NCI-H446 treated with DMSO at 0.1 percent for 48 hours (cell line): ENCODE results near the gene ACAA2.
"Not testable (repeated sequence)": the region's sequence is repeated elsewhere in the genome, so short reads cannot be mapped to it uniquely, and the experiment has no call there.

Experiments used
- DNase-seq: peaks from one replicate; lab custom pipeline; 2025; lab: John Stamatoyannopoulos, UW

Gene ACAA2

DNA sequence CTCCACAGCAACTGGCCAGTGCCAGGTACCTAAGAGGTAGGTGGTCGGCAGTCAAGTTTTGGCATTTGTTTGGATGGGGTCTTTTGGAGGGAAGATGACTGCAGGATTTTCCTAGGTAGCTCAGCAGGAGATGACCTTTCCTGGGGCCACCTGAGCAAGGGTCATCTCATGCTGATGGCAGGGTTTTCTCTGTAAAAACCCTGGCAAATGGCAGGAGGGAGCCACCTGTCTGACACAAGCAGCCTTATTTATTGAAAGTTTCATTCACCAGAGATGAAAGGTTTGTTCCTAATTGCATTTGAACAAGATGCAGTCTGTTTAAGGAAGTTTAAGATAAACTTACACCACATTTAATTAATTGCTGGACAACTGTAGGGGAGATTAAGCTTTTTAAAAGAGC, 31.6 kb upstream of the ACAA2 start:
- DNase-seq = no peak

DNA sequence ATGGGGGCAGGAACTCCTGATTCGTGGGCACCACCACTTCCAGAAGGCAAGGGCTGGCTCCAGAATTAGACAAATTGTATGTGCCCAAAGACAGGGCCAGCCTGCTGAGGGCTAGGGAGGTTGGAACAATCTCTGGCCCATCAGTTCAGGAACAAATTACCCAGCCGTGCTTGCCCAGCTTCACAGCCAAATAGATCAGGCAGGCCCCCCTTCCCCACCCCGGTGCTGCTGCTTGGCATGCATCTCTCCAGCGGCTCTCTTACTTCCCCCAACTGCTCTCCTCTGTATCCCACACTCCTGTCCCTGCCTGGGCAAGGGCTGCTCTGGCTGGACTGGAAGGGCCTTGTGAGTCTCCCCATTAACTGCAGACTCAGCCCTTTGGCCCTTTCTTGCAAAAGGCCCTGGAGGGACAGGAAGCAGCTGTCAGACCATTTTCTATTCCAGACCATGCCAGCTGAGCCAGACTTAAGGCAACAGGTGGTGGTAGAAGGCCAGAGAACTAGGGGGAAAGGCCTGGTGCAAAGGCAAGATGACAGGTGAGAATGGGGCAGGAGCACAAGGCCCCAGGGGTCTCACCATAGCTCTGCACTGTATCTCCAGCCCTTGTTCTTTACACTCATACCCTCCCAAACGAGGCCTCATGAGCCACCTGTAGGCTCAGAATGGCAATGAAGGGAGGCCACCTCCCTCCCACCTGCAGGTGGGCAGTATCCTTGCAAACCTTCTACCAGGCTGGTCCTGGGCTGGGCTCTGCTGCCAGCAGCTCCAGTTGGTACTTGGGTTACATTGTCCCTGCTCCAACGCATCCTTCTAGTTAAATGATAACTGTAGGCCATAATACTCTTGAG, 30.7 kb upstream of the ACAA2 start:
- no peak for DNase-seq

DNA sequence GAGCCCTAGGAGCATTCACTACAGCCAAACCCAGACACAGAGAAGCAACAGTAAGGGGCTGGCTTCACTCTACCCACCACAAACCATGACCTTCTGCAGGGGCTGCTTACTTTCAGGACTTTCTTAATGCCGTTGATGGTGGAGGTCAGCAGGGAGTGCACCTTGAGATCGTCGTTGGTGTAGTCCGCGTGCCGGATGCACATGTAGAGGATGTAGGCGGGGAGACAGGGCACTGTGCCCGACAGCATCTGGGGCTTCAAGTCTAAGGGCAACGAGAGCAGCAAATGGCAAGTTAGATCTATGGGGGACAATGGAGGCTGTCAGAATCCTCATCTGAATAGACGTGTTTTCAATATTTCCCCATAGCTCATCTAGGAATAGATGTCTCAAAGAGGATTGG, 29.8 kb upstream of the ACAA2 start:
- no peak for DNase-seq

DNA sequence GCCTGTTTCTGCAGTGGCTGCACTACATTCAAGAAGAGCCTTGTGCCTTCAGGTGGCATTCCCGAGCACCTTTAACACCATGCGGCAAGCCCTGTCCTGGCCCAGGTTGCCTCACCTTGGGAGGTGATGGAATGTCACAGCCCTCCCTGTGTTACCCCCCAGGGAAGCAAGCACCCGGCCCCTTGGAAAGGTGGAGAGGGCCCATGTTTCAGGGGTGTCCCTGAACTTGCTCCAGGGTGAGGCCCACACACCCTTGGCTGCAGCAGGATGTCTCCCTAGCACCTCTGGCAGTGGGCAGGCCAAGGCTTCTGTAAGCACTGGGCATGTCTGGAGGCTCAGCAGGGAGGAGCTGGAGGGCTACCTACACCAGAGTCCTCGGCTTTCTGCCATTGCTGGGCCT, 29.3 kb upstream of the ACAA2 start:
- DNase-seq = no peak

DNA sequence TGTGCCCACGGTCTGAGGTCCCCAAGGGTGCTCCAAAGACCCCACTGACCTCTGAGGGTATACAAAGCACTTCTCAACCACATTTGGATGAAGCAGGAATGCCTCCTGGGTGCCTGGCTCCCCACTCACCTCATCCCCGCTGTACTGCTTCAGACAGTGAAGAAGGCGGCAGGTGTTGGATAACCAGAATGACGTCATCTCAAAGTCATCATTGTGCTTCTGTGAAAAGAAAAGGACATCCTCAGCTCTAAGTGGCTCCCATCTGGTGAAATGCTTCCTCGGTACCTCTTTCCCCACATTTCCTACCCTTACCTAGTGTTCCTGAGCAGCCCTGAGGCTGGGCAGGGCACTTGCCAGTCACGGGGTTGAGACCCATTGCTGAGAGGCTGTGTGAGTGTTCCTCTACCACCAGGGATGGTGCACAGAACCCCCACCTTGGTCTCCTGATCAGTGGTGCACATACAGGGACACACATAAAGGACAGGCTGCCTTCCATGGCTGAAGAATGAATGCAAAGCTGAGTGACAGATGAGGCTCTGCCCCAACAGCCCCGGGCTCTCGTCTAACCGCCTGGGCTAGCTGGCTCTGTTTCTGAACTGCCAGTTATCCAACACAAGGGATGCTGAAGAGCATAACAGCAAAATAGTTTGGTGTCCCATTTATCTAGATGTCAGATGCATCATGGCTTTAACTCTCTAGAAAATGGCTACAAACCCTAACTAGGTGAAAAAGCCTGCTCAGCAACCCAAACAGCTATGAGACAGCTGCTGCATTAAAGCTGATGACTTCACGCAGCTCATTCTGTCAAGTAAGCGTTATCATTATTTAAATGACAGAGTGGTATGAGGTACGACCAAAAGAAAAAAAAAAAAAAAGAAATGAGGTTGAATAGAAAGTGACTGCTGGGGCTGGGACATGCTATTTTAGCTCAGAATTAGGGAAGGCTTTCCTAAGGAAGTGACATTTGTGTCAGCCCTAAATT, 28.2 kb upstream of the ACAA2 start:
- no peak for DNase-seq

DNA sequence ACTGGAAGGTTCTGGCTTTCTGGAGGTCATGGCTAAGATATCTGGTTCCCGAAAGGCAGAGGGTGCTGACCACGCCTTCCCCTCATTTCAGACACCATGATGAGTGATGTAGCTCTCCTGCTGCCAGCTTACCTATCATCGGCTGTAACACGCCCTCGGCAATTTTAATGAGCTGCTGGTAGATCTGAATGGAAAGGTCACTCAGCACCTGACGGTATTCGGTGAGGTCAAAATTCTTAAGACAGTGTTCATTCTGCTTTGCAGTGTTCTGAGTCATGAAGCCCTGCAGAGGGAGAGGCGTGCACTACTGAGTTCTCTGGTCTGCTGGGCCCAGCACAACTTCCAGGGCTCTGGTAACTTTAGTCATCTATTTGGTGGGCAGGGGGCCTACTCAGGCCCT, 25.7 kb upstream of the ACAA2 start:
- DNase-seq = no peak

DNA sequence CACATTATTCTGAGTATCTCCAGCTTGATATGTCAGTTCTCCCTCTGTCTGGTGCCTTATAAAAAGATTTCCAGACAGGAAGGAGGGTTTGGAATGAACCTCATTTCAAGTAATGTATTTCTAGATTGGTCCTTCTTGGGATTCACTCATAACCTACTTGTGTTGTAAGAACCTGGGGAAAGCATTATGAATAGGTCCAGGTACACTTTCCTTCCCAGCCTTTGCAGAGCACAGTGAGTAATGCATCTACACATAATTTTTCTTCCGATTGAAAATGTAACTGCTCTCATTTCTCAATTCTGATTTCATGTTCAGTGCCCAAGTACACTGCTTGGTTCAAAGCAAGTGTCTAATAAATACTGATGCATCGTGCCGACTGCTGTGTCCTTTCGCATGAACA, 25.0 kb upstream of the ACAA2 start:
- DNase-seq = no peak

DNA sequence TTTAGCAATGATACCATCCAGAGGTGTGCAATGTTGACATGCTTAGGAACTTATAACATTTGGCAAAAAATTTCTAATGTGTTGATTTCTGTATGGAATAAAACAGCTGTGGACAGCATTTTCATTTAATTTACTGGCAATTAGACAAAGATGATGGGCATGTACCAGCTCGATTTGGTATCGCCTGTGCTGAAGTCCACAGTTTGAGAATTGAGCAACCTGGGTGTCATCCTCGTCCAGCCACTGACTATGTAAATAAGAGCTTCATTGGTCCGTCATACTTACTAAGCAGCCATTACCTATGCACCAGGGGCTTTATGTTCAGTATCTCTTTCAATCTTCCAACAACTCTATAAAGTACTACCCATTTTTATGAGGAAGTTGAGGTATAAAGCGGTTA, 24.6 kb upstream of the ACAA2 start:
- no peak for DNase-seq

DNA sequence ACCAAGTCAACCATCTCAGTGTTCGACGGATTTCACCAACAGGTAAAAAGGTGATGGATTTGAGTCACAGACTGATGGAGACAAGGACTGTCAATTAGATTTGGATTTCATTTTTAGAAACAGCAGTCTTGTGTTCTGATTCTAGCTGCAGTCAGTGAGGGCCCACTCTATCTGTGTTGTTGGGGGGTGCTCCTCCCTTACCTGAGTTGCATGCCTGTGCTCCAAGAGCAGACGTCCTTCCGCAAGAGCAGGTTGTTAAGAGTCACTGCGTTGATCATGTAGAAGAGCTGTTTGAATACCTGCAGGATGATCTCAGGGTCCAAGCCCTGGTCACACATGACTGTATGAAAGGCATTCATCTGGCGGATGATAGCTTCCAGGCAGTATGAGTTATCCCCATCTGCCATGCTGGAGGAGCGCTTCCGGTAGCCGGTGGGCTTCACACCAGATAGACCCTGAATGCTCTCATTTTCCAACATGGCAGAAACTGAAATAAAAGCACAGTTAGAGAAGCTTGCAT, 24.0 kb upstream of the ACAA2 start:
- not testable (repeated sequence) for DNase-seq

DNA sequence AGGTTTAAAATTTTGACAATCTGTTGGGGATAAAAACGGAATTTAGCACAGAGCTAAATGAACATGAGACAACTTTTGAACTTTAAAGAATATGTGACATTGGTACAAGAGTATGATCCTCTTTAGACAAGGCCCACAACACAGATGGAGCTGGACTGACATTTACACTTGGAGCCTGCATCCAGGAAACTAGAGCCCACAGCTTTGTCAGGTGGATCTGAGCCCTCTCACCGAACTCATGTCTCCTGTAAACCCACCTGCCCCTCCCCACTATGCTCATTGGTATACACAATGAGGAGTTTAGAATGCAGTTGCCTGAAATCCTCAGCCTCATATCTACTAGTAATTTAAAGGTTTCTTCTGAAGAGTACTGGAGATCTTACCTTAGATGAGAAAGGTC, 22.1 kb upstream of the ACAA2 start:
- no peak for DNase-seq

DNA sequence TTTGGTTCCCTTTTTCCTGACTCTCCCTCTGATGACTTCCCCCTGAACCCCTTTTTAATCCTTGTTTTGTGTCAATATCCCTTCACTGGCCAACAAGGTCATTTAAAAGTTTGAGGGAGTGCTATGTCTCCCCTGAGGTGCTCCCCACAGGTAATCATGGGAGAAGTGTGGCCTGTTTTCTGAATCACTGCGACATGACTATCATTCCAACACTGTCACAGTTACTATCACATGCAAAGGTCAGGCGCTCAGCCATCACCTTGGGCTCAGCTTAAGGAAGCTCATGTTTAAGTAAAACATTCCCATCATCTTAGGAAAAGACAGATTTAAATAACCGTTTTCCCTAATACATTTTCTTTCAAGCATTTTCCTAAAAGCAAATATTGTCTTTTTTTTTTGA, 20.9 kb upstream of the ACAA2 start:
- no peak for DNase-seq

DNA sequence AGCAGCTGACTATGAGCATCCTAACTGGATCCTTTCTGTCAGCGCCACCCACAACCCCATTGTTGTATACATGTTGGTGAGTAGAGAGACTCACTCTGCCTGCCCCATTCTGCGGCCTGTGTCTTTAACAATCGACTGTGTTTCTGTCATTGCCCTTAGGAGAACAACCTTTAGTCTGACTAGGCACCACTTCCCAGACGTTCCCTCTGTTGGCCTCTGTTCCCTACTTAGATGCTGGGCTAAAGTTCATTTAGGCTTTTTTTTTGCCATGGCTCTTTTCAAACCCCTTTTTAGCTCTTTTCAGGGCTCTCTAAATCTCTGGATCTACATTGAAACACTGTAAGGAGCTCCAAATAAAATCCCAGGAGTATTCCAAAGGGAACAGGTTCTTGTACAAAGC, 20.5 kb upstream of the ACAA2 start:
- DNase-seq = no peak

DNA sequence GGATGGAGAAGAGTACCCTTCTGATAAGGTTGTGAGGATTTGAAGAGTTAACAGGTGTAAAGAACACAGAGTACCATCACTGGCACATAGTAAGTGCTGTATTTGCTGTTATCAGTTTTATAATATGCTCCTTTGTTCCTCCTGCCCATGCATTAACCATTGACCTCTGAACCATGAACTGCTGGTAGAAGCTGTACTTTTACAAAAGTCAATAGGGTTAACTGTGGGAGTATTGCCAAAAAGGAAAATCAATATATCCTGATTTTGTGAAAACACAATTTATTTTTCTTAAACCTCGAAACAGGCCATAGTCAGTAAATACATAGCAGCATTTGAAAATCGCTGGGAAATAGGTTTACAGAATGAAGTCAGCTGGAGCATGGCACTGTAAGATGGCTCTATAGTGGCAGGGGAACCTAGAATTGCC, 18.9 kb upstream of the ACAA2 start:
- no peak for DNase-seq

DNA sequence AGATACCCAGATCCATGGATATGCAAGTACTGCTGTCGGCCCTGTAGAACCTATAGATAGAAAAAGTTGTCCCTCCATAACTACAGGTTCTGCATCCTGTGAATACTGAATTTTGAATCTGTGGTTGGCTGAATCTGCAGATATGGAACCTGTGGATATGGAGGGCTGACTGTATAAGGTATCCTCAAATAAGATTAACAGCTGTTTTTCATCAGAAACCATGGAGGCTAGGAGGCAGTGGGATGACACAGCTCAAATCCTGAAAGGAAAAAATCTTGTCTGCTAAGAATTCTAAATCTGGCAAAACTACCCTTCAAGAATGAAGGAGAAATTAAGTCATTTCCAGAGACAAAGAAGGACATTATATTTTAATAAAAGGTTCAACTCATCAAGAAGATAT, 14.7 kb upstream of the ACAA2 start:
- DNase-seq = no peak

DNA sequence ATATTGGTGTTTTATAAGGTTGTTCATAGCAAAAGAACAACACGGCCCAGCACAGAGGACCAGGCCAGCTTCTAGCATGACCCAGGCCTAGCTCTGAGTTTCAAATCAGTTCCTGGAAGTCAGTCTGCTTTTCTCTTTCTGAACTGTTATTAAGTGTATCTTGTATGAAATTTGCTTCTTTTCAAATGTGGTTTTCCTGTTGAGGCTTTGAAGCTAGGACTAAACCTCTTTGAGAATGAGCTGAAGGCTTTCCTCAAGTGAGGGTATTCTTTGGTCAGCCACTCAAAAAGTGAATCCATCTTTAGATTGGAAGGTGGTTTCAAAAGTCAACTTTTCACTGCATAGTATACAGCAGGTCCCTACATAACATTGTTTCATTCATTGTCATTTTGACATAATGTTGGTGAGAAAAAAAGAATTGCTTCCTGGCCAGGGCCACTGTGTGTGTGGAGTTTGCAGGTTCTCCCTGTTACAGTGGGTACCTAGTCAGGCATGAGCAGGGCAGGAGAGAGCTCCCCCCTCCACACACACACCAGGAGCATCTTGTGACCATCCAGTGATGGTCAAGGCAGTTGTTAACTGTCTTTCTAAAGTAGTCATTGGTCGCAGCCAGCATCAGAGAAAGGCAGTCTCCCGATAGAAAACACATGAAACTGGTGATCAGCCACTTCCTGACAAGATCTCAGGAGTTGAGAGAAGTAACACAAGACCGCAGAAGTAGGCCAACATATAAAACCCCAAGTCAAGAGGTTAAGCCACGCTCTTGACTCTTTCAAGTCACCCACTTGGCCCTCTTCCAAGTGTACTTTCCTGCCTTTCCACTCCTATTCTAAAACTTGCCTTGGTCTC, 6.7 kb upstream of the ACAA2 start:
- DNase-seq = no peak

DNA sequence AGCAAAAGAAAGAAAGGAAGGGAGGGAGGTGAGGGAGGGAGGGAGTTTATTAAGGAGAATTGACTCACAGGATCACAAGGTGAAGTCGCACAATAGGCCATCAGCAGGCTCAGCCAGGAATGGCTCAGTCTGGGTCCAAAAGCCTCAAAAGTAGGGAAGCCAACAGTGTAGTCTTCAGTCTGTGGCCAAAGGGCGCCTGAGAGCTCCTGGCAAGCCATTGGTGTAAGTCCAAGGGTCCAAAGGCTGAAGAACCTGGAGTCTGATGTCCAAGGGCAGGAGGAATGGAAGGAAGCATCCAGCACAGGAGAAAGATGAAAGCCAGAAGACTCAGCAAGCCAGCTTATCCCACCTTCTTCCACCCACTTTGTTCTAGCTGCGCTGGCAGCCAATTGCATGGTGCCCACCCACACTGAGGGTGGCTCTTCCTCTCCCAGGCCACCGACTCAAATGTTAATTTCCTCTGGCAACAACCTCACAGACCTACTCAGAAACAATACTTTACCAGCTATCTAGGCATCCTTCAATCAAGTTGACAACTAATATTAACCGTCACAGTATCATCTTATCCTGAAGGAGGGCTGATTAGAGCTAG, 5.8 kb upstream of the ACAA2 start:
- DNase-seq = no peak

DNA sequence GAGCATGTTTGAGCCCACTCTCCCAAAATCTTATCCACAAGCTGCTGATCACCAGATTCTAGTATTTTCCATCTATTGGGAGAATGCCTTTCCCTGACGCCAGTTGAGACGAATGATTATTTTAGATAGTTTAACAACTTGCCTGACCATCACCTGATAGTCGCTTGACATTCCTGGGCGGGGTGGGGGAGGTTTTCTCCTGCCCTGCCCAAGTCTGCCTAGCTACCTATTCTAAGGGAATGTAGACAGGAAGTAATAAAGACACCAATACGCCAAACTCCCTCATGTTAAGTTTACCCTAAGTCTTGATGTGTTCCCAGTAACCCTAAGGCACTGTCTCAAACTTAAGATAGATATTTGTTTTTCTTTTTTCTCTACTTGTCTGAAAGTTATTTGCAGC, 4.6 kb upstream of the ACAA2 start:
- no peak for DNase-seq

DNA sequence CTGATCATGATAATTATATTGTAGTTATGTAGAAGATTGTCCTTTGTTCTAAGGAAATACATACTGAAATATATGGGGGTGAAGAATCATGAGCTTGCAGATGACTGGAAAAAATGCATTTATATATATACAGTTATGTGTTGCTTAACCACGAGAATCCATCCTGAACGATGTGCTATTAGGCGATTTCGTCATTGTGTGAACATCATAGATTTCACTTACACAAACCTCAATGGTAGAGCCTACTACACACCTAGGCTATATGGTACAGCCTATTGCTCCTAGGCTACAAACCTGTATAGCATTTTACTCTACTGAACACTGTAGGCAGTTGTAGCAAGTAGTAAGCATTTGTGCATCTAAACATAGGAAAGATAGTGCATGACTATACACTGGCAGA, 2.6 kb upstream of the ACAA2 start:
- no peak for DNase-seq

DNA sequence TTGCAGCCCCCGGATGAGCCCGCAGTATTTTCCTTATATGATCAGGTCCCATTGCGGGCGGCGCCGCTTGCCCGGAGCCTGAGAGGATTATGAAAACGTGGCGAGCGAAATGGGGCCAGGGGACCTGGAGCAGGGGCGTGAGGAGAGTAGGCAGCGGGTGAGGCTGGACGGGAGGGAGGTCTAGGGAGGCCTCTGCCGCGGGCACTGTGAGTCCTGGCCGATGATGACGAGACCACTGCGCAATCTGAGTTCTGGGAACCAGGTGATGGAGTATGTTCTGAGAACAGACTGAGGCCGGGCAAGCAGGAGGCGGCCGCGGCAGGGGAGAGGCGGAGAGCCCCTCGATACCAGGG, 790 bp upstream of the ACAA2 start:
- no peak for DNase-seq

DNA sequence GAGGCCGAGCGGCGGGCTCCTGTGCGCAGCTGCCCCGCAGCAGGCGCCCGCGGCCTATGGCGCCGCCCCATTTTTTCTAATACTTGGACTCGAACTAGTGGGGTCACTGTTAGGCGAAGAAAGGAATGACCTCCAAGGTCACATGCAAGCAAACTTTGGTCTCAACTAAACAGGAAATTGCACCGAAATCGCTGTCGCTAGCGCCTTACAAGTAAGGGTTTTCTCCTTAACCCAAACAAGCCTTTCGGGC, 339 bp downstream of the ACAA2 start:
- no peak for DNase-seq

DNA sequence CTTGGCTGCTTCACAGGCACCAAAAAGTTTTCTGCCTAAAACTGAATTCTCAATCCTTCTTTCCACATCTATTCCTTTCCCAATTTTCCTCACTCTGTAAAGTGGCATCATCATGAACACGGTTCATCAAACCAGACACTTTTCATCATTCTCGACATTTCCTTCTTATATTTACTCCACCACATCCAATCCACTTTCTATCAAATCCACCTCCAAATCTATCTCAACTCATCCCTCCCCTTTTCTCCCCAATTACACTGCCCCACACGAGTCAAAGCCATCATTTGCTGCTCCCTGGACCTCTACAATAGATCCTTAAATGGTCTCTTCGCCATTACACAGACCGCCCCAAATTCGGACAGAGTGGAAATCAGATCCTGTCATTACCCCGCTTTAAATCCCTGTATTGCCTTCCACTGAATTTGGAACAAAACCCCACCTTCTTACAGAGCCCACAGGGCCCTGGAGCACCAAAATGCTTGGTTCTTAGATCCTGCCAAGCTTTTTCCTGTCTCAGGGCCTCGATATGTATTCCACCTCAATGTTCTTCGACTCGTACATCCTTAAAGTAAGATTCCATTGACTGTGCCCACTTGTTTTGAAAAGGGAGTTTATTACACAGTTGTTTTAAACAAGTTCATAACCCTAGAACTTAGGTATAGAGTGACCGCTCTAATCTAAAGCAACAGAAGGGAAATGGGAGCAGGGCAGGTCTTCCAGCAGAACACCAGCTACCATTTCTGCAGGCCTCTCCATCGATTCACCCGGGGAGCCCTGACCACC, 856 bp downstream of the ACAA2 start:
- DNase-seq = no peak
